Erythroblast (primary cell): Measurements from ENCODE around the gene FASTKD1.
"Not testable (repeated sequence)": the region's sequence is repeated elsewhere in the genome, so short reads cannot be mapped to it uniquely, and the experiment has no call there.

Experiments
- GATA1 ChIP-seq: IDR thresholded peaks from 2 replicates; pipeline ENCODE4 v1.6.1; 2011; ENCODE audit warnings: low read depth, mild to moderate bottlenecking, control low read depth, low read length, moderate library complexity
- POLR2A ChIP-seq: IDR thresholded peaks from 2 replicates; pipeline ENCODE4 v1.6.1; 2011; ENCODE audit warnings: mild to moderate bottlenecking, low read length

DNA sequence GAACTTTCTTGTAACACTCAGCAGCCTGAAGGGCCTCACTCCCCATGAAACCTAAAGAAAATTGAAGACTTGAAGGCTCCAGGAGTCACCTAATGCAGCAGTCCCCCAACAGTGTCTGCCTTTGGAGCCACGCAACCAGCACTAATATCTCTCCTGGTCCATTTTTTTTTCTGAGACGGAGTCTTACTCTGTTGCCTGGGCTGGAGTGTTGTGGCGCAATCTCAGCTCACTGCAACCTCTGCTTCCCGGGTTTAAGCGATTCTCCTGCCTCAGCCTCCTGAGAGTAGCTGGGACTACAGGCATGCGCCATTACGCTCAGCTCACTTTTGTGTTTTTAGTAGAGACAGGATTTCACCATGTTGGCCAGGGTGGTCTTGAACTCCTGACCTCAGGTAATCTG, 22.9 kb upstream of the FASTKD1 start:
- TF ChIP-seq POLR2A, GATA1: not testable (repeated sequence)
